ENCODE measurements around the gene EHBP1L1.

EHBP1L1 gene

GRCh38 chr11:65595131-65595530 lies 19.3 kb downstream of the EHBP1L1 start:
- no peak for DNase-seq (ENCODE audit: low spot score)

GRCh38 chr11:65595543-65596281 lies 19.9 kb downstream of the EHBP1L1 start, which contains the start of gene KCNK7:
KCNK7 (minus strand) TSS chr11:65595800; CDS start chr11:65595772, 28 bp downstream.
- no peak for DNase-seq (ENCODE audit: low spot score)

- DNase-seq (ENCODE audit: low spot score): no peak
Measured at GRCh38 chr11:65596520-65596919, 20.7 kb downstream of the EHBP1L1 start.

GRCh38 chr11:65598258-65598699 lies 22.4 kb downstream of the EHBP1L1 start:
- no peak for DNase-seq (ENCODE audit: low spot score)

- DNase-seq (ENCODE audit: low spot score): no peak
Measured at GRCh38 chr11:65599216-65599954, 23.5 kb downstream of the EHBP1L1 start.

- DNase-seq (ENCODE audit: low spot score): no peak
Measured at GRCh38 chr11:65599955-65600246, 24.0 kb downstream of the EHBP1L1 start.

- no peak for DNase-seq (ENCODE audit: low spot score)
Measured at GRCh38 chr11:65604258-65604657, 28.4 kb downstream of the EHBP1L1 start.

GRCh38 chr11:65606876-65607613 lies 31.2 kb downstream of the EHBP1L1 start:
- peak; percentile 99 for DNase-seq (ENCODE audit: low spot score)

- no peak for DNase-seq (ENCODE audit: low spot score)
Measured at GRCh38 chr11:65607614-65608426, 32.0 kb downstream of the EHBP1L1 start.

GRCh38 chr11:65609229-65609628 lies 33.4 kb downstream of the EHBP1L1 start:
- DNase-seq (ENCODE audit: low spot score): no peak

- no peak for DNase-seq (ENCODE audit: low spot score)
Measured at GRCh38 chr11:65609665-65610064, 33.8 kb downstream of the EHBP1L1 start.

GRCh38 chr11:65610404-65610803 lies 34.6 kb downstream of the EHBP1L1 start:
- DNase-seq (ENCODE audit: low spot score): no peak

- DNase-seq (ENCODE audit: low spot score): no peak
Measured at GRCh38 chr11:65611028-65611757, 35.3 kb downstream of the EHBP1L1 start.

- DNase-seq (ENCODE audit: low spot score): no peak
Measured at GRCh38 chr11:65611758-65612603, 36.1 kb downstream of the EHBP1L1 start.

- DNase-seq (ENCODE audit: low spot score): no peak
Measured at GRCh38 chr11:65612691-65613090, 36.8 kb downstream of the EHBP1L1 start.

- DNase-seq (ENCODE audit: low spot score): peak; percentile 62
Measured at GRCh38 chr11:65613091-65613928, 37.5 kb downstream of the EHBP1L1 start.

- DNase-seq (ENCODE audit: low spot score): peak; percentile 100
Measured at GRCh38 chr11:65615229-65615949, 39.5 kb downstream of the EHBP1L1 start, which contains the start of gene PCNX3. PCNX3 (plus strand) TSS chr11:65615776; CDS start chr11:65616312, 536 bp downstream.

GRCh38 chr11:65615950-65616574 lies 40.2 kb downstream of the EHBP1L1 start:
- no peak for DNase-seq (ENCODE audit: low spot score)

Data from hepatic stellate cell (primary cell).